Ovary (tissue), 3 donors: ENCODE measurements around the gene TENT5A.

ENCODE experiments used
- EP300 ChIP-seq: sonication (generic); formaldehyde crosslinking; IDR thresholded peaks from one replicate; pipeline ENCODE4 v1.6.1; 2017; ENCODE audit warnings: antibody characterized with exemption
- POLR2A ChIP-seq: fragments of 450-650 bp; IDR thresholded peaks from one replicate; pipeline ENCODE4 v1.6.1; 2017; ENCODE audit warnings: antibody characterized with exemption, mild to moderate bottlenecking, moderate library complexity
- TF ChIP-seq, protein P1 (sequence below), 3 donors: fragments of 450-650 bp in 2 of 3; fragments of 200-600 bp in 1 of 3; IDR thresholded peaks; one replicate each; pipeline versions ENCODE4 v1.5.1 to v1.8.0; 2016 to 2022; ENCODE audit warnings: antibody characterized with exemption in 3 of 3, mild to moderate bottlenecking in 1 of 3
- donor health status: DM: no; HTN: no; CAD: no.

GRCh38 chr6:81736428-81736827, 16.1 kb downstream of the TENT5A start:
- TF ChIP-seq POLR2A (no peak), EP300 (no peak)
- TF ChIP-seq, protein P1, sequence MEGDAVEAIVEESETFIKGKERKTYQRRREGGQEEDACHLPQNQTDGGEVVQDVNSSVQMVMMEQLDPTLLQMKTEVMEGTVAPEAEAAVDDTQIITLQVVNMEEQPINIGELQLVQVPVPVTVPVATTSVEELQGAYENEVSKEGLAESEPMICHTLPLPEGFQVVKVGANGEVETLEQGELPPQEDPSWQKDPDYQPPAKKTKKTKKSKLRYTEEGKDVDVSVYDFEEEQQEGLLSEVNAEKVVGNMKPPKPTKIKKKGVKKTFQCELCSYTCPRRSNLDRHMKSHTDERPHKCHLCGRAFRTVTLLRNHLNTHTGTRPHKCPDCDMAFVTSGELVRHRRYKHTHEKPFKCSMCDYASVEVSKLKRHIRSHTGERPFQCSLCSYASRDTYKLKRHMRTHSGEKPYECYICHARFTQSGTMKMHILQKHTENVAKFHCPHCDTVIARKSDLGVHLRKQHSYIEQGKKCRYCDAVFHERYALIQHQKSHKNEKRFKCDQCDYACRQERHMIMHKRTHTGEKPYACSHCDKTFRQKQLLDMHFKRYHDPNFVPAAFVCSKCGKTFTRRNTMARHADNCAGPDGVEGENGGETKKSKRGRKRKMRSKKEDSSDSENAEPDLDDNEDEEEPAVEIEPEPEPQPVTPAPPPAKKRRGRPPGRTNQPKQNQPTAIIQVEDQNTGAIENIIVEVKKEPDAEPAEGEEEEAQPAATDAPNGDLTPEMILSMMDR (IDR thresholded peaks at IDR 0.05): no peak
